Ovary (tissue), 3 donors: ENCODE data around the gene EPHA7.

Experiments used
- CTCF ChIP-seq, 3 donors: fragments of 450-650 bp in 2 of 3; fragments of 200-600 bp in 1 of 3; IDR thresholded peaks; one replicate each; pipeline versions ENCODE4 v1.5.1 to v1.8.0; 2016 to 2022; ENCODE audit warnings: antibody characterized with exemption in 3 of 3, mild to moderate bottlenecking in 1 of 3
- EP300 ChIP-seq: sonication (generic); formaldehyde crosslinking; IDR thresholded peaks from one replicate; pipeline ENCODE4 v1.6.1; 2017; ENCODE audit warnings: antibody characterized with exemption
- POLR2A ChIP-seq: fragments of 450-650 bp; IDR thresholded peaks from one replicate; pipeline ENCODE4 v1.6.1; 2017; ENCODE audit warnings: antibody characterized with exemption, mild to moderate bottlenecking, moderate library complexity
- donor health status: DM: no; HTN: no; CAD: no.

DNA sequence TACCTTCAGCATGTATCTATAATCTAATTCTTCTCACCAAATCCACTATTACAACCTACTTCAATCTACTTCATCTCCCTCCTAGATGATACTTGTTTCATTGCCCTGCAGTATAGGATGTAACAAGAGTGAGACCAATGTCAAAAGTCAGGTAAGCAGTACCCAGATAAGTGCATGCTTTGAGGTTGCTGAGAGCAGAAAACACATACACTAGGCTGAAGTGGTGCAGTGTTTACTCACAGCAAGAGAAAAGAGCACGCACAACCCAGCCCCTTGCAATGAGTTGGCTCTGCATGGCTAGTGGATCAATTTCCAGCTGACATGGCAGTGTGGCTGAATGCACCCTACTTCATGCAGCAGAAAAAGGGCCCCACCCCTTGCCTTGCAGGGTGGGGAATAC, 199.9 kb downstream of the EPHA7 start:
- no peak for TF ChIP-seq POLR2A
- no peak for TF ChIP-seq CTCF (IDR thresholded peaks at IDR 0.05)
- no peak for TF ChIP-seq EP300
